Kidney (tissue), 14 donors: ENCODE measurements around the gene ZNF335. TPM values are rescaled to one million over a fixed set of nuclear protein-coding genes. Genes with fewer than 3 reads are reported as not detected.
A peak's percentile ranks its signal among the peaks of the same experiment; 100 is the strongest.

ENCODE experiments used
- DNase-seq, 5 donors: peaks; one replicate each; pipeline ENCODE4 v3.0.0-alpha.2; 2013 to 2020
- FAIRE-seq: peaks from 2 replicates; lab custom pipeline; 2012; peaks lifted over from hg19 to GRCh38; lab: Jason Lieb, UNC
- H3K27ac ChIP-seq, 2 donors: one replicate each; pipeline ENCODE4 v1.7.0; 2013; ENCODE audit warnings: low read depth in 2 of 2, low read length in 2 of 2, inconsistent platforms in 1 of 2
- H3K27me3 ChIP-seq: one replicate; pipeline ENCODE4 v1.7.1; 2013; ENCODE audit warnings: low read length, inconsistent platforms; ENCODE audit not compliant: control insufficient read depth, insufficient read depth
- H3K36me3 ChIP-seq, 3 donors: one replicate each; pipeline versions ENCODE4 v1.7.0 to v1.7.1; 2013; ENCODE audit warnings: low read length in 3 of 3, control low read depth in 1 of 3, inconsistent platforms in 1 of 3; ENCODE audit not compliant: insufficient read depth in 3 of 3, control insufficient read depth in 2 of 3
- H3K4me1 ChIP-seq, 3 donors: one replicate each; pipeline versions ENCODE4 v1.7.0 to v1.7.1; 2013; ENCODE audit warnings: low read length in 3 of 3, inconsistent platforms in 1 of 3, low read depth in 1 of 3; ENCODE audit not compliant: control insufficient read depth in 2 of 3, insufficient read depth in 2 of 3
- H3K4me3 ChIP-seq, 3 donors: one replicate each; pipeline versions ENCODE4 v1.7.0 to v1.8.1; 2013; ENCODE audit warnings: low read length in 3 of 3, control low read depth in 1 of 3, inconsistent platforms in 1 of 3
- H3K9ac ChIP-seq, 3 donors: one replicate each; pipeline versions ENCODE4 v1.7.0 to v1.7.1; 2013; ENCODE audit warnings: low read length in 3 of 3, control low read depth in 1 of 3, inconsistent platforms in 1 of 3
- H3K9me3 ChIP-seq, 3 donors: one replicate each; pipeline versions ENCODE4 v1.7.0 to v1.7.1; 2013; ENCODE audit warnings: low read length in 3 of 3, control low read depth in 1 of 3, inconsistent platforms in 1 of 3; ENCODE audit not compliant: control insufficient read depth in 2 of 3, insufficient read depth in 1 of 3
- CTCF ChIP-seq: IDR thresholded peaks from 3 replicates; pipeline ENCODE4 v1.5.1; 2012; ENCODE audit warnings: mild to moderate bottlenecking, moderate library complexity, borderline replicate concordance; ENCODE audit not compliant: insufficient read depth; ENCODE audit errors: extremely low read depth
- intact Hi-C: fragments of 100-400 bp; cut with DNase I; formaldehyde crosslinking; loops from one replicate; pipeline ENCODE4 v1.11.1; 2022
- polyA plus RNA-seq: library from polyadenylated mRNA; stranded (reverse); fragments of 350-450 nt; fragmentation: Illumina TruSeq; extraction: RNeasy Lipid Tissue Mini Kit (QIAGEN cat#74804); gene quantifications from one replicate; pipeline ENCODE4 v1.2.3, GENCODE V29; 2014; ENCODE audit warnings: low read depth, low replicate concordance; ENCODE audit not compliant: insufficient read depth
- total RNA-seq: library from RNA; stranded (reverse); fragmentation: NEBNext Ultra II Directional; extraction: Animal tissue kit (Norgen Biotek cat#: 25700); gene quantifications from one replicate; pipeline ENCODE4 v1.2.1, GENCODE V29; 2021
- donor health status: control.
- donor health status: control.
- donor health status: control.
- donor health status: control.
- donor health status: control.
- donor health status: DM: yes; HTN: yes; CAD: no.
- donor health status: Normal renal cell carcinoma (clear cell type).

Gene ZNF335
- total and polyA plus RNA-seq, 2 donors from 2014 or later = 5.7 to 22.3 TPM

DNA sequence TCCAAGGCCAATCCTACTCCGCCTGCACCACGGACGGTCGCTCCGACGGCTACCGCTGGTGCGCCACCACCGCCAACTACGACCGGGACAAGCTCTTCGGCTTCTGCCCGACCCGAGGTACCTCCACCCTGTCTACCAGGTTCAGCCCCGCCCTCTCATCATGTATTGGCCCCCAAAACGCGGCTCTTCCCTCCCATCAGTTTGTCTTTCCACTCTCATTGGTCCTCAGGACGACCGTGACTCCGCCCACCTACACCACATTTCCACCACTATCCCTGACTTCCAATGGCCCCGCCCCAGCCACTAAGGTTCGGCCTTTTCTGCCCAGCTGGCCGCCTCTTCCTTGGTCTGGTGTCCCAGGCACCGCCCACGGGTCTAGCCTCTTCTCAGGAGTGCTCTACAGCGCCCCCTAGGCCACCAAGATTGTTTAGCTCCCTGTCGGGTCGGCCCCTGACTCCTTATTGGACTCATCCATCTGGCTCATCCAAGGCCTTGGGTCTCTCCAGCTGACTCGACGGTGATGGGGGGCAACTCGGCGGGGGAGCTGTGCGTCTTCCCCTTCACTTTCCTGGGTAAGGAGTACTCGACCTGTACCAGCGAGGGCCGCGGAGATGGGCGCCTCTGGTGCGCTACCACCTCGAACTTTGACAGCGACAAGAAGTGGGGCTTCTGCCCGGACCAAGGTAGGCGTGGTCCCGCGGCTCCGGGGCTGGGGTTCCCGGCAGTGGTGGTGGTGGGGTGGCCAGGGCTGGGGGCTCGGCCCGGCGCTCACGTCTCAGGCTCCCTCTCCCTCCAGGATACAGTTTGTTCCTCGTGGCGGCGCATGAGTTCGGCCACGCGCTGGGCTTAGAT is 39.9 kb upstream of the ZNF335 start:
- DNase-seq = peak in 4 of 5 donors; percentile 22 to 84 (median 46)
- H3K27me3 ChIP-seq = peaks cover 49% of the 10 kb centered on the region
- no peaks in the 10 kb centered on the region for H3K4me1 ChIP-seq
- no peak overlapping the region for H3K9ac ChIP-seq
- H3K4me3 ChIP-seq = no peak overlapping the region
- no peaks in the 10 kb centered on the region for H3K36me3 ChIP-seq
- FAIRE-seq = no peak
- no peaks in the 10 kb centered on the region for H3K9me3 ChIP-seq
- intact Hi-C loops = no loop called here
- no peak overlapping the region for H3K27ac ChIP-seq
- TF ChIP-seq CTCF = no peak

GRCh38 chr20:46010491-46011391 is 38.7 kb upstream of the ZNF335 start:
- intact Hi-C loops = no loop called here
- no peak for TF ChIP-seq CTCF
- Histone ChIP-seq H3K27me3 (peaks cover 49% of the 10 kb centered on the region), H3K4me3 (peak overlapping the region in 1 of 3 donors; percentile 24), H3K4me1 (no peaks in the 10 kb centered on the region), H3K27ac (no peak overlapping the region), H3K9ac (no peak overlapping the region), H3K9me3 (no peaks in the 10 kb centered on the region), H3K36me3 (no peaks in the 10 kb centered on the region)
- peak in 1 of 5 donors; percentile 77 for DNase-seq
- FAIRE-seq = no peak

DNA sequence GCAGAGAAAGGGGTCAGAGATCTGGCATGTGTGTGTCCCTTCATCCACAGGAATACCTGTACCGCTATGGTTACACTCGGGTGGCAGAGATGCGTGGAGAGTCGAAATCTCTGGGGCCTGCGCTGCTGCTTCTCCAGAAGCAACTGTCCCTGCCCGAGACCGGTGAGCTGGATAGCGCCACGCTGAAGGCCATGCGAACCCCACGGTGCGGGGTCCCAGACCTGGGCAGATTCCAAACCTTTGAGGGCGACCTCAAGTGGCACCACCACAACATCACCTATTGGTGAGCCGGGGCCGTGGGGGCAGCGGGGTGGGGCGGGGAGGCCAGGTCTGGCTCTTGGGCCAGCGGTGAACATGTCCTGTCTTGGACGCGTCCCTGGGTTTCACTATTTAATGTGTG is 37.8 kb upstream of the ZNF335 start:
- no peak for TF ChIP-seq CTCF
- FAIRE-seq (no peak), DNase-seq (no peak)
- peaks cover 48% of the 10 kb centered on the region for H3K27me3 ChIP-seq
- no peak overlapping the region for H3K9ac ChIP-seq
- intact Hi-C loops = no loop called here
- H3K4me1 ChIP-seq = no peaks in the 10 kb centered on the region
- no peaks in the 10 kb centered on the region for H3K9me3 ChIP-seq
- no peaks in the 10 kb centered on the region for H3K36me3 ChIP-seq
- H3K4me3 ChIP-seq = no peak overlapping the region
- H3K27ac ChIP-seq = no peak overlapping the region
